ENCODE measurements around the gene CNGA1. TPM values are rescaled to one million over a fixed set of nuclear protein-coding genes. Genes with fewer than 3 reads are reported as not detected.

The CNGA1 gene
- not detected for total RNA-seq

DNA sequence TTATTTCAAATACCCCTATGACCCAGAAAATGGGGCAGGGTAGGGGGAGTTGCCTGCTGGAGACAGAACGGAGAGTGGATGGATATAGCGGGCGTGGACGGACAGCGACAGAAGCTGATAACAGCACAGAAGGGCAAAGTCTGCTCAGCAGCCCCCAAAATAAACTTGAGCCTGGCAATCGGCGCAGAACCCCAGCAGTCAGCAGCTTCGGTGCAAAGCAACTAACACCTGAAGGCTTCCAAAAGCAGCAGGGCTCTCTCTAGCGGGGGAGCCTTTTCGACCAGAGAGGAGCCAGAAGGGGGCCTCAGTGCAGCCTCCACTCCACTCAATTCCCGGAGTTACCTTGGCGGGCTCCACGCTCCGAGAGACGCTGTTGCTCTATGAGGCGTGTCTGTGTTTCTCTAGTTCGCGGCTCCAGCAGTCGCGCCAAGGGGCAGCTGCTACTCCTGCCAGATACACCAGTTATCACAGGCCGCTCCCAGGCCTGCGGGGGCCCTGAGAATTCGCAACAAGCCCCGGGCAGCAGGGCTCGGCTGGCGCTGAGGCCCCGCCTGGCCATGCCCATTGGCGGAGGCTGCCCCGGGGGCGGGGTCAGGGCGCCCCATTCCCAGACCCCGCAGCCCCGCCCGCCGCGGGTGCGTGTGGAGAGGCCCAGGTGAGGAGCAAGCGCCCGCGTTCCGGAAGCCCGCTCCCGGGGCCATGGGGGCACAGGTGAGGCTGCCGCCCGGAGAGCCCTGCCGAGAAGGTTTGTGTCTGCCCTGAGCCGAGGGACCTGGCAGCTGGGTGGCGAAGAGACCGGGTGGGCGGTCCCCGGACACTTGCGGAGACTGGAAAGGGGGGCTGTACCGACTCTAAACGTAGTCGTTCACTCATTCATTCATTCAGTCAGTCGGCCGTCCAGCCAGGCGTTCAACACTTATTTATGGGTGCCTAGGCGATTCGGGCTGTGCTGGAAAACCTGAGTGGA, at the start of gene CNGA1, which contains the start of gene NIPAL1:
TSS of gene CNGA1 (minus strand) at position 541 of the 967 bp plus-strand sequence. CDS start 63,992 bp downstream, outside the sequence.
TSS of gene NIPAL1 (plus strand) at position 632 of the 967 bp plus-strand sequence. CDS start at position 700, 68 bp downstream.

DNA sequence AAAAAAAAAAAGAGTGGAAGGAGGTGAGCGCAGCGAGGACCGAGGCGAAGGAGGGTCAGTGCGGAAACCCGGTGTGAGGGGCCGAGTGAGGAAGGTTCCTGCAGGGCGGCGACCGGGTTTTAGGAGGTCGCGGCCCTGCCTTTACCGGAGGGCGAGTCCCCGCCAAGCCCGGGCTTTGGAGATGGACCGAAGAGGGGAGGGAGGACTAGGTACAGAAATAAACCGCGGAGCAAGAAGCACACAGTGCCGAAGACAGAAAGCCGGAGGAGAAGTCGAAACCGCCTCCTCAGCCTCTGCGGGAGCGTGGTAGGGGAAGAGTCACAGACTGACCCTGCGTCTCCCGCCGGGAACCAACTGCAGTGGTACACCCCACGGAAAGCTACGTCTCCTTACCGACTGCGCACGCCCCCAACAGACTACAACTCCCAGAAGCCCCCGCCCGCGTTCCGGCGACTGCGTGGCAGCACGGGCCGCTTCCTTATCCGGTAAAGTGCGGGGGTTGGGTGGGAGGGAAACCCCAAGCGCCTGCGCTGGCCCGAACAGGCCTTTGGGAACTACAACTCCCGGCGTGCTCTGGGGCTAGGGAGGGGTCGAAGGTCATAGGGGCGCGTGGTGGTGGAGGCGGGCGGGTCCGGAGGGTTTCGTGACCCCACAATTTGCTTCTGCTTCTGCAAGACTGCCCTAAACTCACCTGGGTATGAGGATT, 102.1 kb downstream of the CNGA1 start, which contains the start of gene NFXL1:
TSS of gene NFXL1 (minus strand) at position 364 of the 706 bp plus-strand sequence. CDS start 380 bp downstream, outside the sequence.

Other genes starting within 250 kb of the CNGA1 start
- under 1 TPM in 1 of 2 donors, not detected in 1; under 0.01 TPM for gene CORIN, start 178.6 kb downstream of the CNGA1 start, total RNA-seq
- gene NFXL1, start 102.1 kb downstream of the CNGA1 start, total RNA-seq, result 10 to 100 TPM in 1 of 2 donors, 1 to 10 TPM in 1; 8.3 to 11.4 TPM
- gene NIPAL1, start 91 bp upstream of the CNGA1 start, total RNA-seq, result 1 to 10 TPM in 1 of 2 donors, under 1 TPM in 1; 0.34 to 1.7 TPM
- gene TXK, start 117.6 kb upstream of the CNGA1 start, total RNA-seq, result under 1 TPM; 0.33 to 0.34 TPM

Measured in melanocyte of skin (primary cell).